Activated CD8-positive, alpha-beta memory T cell treated with anti-CD3 and anti-CD28 coated beads for 24 hours (primary cell): Measurements from ENCODE around the gene CORO2B.
"Not testable (repeated sequence)": the region's sequence is repeated elsewhere in the genome, so short reads cannot be mapped to it uniquely, and the experiment has no call there.

Experiments used
- DNase-seq: peaks from one replicate; pipeline ENCODE4 v3.0.0-alpha.2; 2020

The CORO2B gene

DNA sequence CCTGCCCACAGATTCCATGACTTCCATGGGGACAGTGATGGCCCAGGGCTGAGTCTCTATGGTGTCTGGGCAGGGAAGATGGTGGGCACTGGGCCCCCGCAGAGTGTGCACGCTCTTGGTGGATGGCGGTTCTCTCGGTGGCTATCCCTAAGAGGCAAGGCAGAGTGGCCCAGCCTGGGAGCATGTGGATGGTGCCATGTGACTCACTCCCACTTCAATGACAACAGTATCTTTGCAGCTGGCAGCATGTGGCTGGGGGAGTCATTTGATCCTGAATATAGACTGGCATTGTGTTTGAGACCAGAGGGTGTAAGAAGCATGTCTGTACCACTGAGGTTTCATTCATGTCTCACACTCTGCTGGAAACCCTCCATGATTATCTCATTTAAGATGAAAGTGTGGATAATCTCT is 101.2 kb downstream of the CORO2B start:
- no peak for DNase-seq

- not testable (repeated sequence) for DNase-seq
Measured at GRCh38 chr15:68680756-68681155, 102.0 kb downstream of the CORO2B start.

GRCh38 chr15:68681836-68682235 is 103.0 kb downstream of the CORO2B start:
- DNase-seq: no peak

GRCh38 chr15:68682330-68682729 is 103.5 kb downstream of the CORO2B start:
- DNase-seq: no peak

DNA sequence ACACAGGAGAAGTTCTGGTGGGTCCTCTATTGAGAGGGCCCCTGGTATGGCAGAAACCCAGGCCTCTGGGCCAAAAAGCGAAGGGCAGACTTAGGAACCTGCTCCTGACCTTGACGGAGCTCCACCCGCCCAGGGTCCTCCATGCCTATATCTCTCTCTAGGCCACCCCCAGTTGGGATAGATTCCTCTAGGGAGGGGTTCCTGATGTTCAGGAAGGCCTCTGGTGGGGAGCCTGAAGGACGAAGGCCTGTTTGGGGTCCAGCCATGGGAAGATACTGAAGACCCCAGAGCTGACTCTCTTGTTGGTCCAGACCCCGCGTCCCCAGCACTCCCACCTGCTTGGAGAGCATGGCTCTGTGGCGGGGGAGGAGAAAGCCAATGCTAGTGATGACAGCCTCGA is 104.2 kb downstream of the CORO2B start:
- no peak for DNase-seq

GRCh38 chr15:68683551-68683950 is 104.8 kb downstream of the CORO2B start:
- no peak for DNase-seq

DNA sequence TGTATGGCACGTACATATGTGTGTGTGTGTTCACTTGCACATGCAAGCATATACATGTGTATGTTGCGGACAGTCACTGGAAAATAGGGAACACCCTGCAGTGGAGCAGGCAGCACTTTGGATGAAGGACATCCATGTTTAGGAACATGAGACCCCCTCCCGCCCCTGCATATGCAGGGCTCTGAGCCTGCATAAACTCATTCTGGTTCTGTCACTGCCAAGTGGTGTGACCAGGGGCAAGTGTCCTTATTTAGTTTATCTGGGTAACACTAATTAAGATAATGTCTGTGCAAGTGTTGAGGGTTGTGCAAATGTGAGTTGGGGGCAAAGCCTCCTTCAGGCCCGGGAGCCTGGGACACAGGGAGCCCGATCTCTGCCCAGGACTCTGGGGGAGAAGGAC is 105.7 kb downstream of the CORO2B start:
- no peak for DNase-seq

- DNase-seq: no peak
Measured at GRCh38 chr15:68687136-68687735, 108.4 kb downstream of the CORO2B start.

- no peak for DNase-seq
Measured at GRCh38 chr15:68691705-68692104, 112.9 kb downstream of the CORO2B start.

DNA sequence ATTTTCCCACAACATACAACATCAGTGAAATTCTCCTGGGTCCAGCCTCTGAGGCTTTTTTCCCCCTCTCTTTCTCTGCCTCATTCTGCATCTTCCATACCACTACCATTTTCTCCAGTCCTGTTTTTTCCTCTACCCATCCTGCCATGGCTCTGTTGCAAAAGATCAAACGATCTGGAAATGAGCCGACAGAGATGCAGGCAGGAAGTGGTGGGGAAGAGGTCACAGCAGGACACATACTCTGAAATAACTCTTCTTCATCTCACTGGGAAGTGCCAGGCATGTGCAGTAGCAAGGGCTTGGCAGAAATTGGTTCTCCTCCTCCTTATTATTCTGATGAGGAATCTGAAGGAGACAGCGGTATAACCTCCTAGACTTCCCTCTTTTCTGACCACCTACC is 114.3 kb downstream of the CORO2B start:
- DNase-seq: no peak

- DNase-seq: no peak
Measured at GRCh38 chr15:68694111-68694510, 115.3 kb downstream of the CORO2B start.

DNA sequence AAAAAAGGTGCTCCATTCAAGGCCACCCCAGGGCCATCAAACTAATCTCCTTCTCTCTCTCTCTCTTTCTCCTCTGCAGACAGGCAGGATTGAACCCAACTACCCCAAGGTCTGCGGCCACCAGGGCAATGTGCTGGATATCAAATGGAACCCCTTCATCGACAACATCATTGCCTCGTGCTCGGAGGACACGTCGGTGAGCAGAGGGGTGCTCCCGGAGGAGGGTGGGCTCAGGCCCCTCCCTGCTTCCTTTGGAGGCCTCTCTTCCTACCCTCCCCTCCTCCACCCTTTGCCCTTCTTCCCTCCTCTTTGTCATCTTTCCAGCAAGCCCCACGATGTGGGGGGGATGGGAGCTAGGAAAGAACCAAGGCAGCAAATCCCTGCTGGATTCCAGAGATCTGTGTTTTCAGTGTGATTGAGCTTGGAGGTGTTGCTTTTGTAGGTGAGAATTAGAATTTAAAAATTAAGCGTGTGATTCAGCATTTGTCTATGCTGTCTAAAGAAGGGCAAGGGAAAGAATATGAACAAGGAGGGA is 116.3 kb downstream of the CORO2B start:
- DNase-seq: no peak

DNA sequence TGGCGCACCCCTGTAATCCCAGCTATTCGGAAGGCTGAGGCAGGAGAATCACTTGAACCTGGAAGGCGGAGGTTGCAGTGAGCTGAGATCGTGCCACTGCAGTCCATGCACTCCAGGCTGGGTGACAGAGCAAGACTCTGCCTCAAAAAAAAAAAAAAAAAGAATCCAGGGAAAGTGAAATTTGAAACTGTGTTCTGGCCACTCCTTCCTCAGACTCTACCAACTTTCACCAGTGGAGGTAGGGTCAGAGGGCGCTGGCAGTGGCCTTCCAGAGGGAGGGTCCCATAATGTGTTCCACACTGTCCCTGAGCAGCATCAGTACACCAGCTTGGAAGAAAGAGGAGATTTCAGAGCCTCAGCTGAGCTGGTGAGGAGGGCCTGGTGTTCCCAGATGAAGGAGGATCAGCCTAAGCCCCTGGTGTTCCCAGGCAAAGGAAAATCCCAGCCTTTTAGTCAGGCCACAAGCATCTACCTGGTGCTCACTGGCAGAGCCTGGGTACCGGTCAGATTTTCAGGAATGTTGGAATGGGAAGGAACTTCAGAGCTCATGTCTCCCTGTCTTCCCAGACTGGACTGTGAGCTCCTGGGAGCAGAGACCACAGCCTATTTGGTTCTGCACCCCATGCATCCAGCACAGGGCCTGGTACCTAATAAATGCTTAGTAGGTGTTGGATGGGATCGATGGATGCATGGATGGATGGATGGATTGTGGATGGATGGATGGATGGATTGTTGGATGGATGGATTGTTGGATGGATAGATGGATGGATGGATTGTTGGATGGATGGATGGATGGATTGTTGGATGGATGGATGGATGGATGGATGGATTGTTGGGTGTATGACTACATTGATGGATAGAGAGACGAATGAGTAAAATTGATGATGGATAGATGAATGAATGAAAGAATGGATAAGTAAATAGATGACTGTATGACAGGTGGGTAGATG is 117.9 kb downstream of the CORO2B start:
- DNase-seq: no peak

DNA sequence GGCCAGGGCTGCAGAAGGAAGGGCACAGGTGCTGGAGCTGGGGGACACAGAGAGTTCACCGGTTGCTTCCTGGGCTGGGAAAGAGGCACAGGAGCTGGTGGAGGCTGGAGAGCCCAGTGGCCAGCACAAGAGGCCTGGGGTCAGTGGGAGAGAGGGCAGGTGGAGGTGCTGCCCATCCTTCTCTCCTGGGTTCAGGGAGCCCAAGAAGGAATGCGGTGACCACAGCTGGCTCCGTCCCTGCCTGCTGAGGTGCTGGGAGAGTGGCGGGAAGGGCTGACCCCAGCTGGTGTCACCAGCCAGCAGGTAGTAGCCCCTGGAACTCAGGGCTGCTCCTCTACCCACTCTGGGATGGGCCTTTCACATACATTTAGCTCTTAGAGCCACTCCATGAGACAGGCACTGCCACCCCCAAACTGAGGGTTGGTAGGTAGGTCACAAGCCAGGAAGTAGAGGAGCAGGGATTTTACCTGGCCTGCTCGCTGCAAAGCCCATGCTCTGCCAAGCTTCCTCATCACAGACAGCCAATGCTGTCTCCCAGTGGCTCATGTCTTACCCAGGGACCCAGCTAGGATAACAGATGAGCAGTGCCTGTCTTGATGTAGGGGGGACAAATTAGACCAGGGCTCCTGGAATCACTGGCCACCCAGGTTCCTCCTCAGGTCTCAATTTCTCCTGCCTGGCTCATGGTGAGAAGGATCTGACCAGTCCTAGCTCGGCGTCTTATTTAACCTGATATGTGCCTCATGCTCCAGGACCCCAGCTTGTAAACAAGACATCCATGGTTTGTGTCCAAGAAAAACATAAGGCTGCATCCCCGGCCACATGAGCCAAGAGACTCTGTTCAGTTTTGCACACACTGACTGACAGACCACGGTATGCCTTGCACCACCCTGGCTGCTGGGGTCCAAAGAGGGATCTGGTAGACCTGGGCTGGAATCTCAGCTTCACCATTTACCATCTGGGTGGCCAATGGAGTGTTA is 119.2 kb downstream of the CORO2B start:
- no peak for DNase-seq

DNA sequence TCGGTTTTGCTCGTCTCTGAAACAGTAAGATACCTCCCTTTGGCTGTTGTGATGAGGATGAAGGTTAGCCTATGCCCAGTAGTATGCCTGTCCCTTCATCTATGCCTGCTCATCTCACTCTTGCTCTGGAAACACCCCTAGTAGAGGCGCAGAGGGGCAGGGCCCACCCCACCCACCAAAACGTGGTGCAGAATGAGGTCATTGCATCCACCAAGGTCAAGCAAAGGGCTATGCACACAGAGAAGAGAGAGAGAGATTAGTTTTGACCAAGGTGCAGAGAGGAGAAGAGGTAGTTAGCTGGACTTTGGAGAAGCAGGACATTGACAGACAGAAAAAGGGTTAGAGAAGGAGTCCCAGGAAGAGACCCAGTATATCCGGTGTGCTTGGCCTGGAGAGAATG is 119.9 kb downstream of the CORO2B start:
- DNase-seq: no peak

DNA sequence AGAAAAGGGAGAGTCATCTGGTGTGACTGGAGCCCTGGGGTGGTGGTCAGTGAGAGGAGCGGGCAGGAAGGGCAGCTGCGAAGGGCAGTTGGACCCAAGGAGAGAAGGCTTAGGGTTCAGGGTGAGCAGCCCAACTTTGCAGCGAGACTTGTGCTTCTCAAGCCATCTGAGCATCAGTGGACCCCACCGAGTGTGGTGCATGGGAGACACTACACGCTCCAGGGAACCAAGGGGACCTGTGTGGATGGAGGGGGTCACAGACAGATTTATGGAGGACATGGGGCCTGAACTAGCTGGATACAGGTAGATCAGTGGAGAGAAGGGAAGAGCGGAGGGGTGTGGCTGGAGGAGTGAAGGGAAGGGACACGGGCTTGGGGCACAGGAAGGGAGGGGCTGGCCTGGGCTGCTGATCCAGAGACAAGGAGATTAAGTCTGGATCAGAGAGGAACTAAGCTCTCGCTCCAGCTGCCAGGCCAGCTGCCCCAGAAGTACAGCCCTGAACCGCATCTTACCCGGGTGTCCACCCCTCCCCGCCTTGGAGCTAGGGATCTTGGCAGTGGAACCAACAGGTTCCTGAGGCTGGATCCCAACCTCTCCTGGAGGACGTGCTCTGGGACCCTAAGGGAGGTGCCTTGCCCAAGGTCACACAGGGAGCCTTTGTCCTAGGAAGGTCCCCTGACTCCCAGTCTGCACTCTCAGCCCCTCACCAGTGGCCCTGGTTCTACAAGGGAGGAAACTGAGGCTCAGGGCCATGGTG is 120.5 kb downstream of the CORO2B start:
- DNase-seq: no peak

DNA sequence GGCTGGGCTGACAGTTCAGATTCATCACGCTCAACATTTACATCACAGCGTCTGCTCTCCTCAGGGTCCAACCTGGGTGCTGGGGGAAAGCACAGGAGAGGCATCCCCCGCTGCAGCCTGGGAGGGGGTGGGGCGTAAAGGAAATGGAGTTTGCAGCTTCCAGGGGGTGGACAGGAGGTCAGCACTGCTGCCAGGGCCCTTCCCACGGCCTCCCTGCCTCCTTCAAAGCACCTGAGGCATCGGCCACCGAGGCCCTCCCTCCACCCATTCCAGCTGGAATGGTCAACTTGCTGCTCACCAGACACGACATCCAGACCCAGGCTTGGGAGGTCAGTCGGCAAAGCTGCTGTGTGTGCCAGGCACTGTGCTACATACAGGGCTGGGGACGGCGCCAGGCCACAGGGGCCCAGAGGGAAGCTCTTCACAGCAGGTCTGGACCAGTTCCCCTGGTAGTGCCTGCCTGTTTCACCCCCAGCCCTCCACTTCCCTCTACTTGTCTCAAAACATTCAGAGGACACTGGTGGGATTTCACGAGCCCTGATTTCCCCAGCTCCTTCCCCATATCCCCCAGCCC is 121.2 kb downstream of the CORO2B start:
- no peak for DNase-seq

DNA sequence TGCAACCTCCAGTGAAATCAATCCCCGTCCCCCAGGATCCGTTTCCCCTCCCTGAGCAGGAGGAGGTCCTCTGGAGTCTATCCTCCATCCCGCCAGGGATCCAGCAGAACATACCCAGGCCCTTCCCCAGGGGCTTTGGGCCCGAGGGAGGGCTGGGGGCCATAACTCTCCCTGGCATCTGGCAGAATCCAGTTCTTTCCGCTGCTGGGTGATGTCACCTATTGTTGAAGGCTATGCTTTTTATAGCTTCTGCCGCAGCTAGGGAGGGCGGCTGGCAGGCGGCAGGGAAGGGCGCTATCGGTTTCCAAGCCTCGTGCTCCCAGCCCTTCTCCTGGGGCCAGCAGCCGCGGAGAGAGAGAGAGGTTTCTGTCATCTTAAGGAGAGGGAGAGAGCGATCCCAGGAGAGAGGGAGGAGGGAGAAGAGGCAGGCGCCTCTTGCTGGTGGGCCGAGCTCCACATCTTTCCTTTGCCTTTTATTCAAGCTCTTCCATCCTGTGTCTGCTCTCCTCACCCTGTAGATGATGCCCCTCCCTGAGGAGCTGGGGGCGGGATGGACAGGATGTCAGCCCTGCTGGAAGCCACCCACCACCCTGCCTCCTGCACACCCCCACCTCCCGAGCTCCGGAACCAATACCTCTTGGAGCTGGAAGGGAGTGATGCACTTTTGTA is 121.8 kb downstream of the CORO2B start:
- DNase-seq: no peak

- DNase-seq: no peak
Measured at GRCh38 chr15:68701886-68702285, 123.1 kb downstream of the CORO2B start.

DNA sequence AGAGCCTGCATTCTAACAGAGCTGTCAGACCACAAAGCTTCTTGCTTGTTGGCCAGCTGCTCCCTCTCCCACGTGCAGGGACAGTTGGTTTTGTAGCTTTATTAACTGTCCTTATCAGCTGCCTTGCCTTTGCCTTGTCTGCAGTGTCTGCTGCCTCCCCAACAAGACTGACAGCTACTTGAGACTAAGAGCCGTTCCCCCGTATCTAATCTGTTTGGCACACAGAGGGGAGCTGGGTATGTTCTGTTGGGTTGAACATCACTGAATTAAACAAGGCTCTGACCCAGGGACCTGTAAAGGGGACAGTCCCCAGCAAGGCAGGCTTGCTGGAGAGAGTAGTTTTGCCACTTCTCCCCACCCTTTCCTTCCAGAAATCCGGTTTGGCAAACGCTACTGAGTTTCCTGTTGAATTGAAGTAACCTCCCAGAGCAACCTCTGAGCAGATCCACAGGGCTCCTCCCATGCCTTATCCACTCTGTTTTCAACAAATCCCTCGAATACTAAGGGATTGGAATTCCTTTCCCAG is 125.8 kb downstream of the CORO2B start:
- DNase-seq: no peak

- DNase-seq: no peak
Measured at GRCh38 chr15:68706256-68706655, 127.5 kb downstream of the CORO2B start.
